ENCODE measurements around the gene ANO1.

The ANO1 gene

DNA sequence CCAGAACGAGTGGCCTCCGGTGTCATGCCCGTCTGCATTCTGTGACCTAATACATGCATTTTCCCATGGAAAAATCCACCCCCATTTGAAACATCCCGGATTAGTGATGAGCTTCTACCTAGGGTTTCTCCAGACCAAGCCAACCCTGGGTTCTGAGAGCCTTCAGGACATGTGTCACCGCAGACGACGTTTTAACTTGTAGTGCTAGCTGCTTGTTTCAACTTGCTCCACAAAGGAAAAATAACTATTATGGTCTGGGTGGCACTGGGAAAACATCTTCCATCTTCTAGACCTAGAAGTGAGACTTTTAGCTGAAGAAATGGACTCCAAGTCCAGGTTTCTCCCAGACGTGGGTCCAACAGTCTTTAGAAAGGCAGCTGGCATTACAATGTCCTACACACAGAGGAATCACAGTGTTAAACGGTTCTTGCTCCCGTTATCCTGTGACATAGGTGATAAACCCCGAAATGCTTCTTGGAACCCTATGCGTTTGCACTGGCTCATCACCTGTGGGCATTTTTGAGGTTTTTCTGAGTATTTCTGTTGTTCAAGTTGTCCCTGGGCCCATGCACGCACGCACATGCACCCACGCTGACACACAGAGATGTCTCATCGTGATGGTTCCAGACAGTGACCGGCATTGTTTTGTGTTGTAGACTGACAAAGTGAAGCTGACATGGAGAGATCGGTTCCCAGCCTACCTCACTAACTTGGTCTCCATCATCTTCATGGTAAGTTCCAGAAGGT, 78.3 kb downstream of the ANO1 start:
- TF ChIP-seq, protein P1, sequence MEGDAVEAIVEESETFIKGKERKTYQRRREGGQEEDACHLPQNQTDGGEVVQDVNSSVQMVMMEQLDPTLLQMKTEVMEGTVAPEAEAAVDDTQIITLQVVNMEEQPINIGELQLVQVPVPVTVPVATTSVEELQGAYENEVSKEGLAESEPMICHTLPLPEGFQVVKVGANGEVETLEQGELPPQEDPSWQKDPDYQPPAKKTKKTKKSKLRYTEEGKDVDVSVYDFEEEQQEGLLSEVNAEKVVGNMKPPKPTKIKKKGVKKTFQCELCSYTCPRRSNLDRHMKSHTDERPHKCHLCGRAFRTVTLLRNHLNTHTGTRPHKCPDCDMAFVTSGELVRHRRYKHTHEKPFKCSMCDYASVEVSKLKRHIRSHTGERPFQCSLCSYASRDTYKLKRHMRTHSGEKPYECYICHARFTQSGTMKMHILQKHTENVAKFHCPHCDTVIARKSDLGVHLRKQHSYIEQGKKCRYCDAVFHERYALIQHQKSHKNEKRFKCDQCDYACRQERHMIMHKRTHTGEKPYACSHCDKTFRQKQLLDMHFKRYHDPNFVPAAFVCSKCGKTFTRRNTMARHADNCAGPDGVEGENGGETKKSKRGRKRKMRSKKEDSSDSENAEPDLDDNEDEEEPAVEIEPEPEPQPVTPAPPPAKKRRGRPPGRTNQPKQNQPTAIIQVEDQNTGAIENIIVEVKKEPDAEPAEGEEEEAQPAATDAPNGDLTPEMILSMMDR (IDR thresholded peaks at IDR 0.05): no peak
- Histone ChIP-seq H3K4me2 (ENCODE audit: low read length) (no peak overlapping the region), H3K36me3 (ENCODE audit: control insufficient read depth, insufficient read depth, low read length) (no peaks in the 10 kb centered on the region), H3K79me2 (no peaks in the 10 kb centered on the region), H2AFZ (no peak overlapping the region), H3K27ac (no peak overlapping the region), H3K4me1 (no peaks in the 10 kb centered on the region), H3K4me3 (ENCODE audit: low read depth, low read length) (no peak overlapping the region), H3K9me3 (ENCODE audit: control insufficient read depth, low read length) (no peaks in the 10 kb centered on the region), H3K9ac (no peak overlapping the region), H3K27me3 (ENCODE audit: control insufficient read depth, insufficient read depth, low read length) (no peaks in the 10 kb centered on the region)

DNA sequence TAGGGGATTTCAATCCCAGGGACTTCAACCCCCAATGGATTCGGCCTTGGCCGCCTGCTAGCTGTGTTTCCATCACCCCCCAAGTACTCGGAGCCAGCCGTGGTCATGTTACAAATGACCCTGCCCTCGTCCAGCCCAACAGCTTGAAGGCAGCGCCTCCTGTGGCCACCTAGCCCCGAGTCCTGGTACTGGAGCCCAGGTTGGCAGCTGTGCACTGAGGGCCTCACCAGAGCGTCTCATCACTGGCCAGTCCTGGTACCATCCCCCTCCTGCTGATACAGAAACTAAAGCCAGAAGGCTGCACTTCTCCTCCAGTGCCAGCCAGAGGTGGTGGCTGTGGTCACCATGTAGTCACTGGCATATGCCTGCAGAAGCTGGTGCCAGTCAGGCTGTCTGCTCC, 80.1 kb downstream of the ANO1 start:
- Histone ChIP-seq H3K9me3 (ENCODE audit: control insufficient read depth, low read length) (no peaks in the 10 kb centered on the region), H3K4me3 (ENCODE audit: low read depth, low read length) (no peak overlapping the region), H3K9ac (no peak overlapping the region), H3K36me3 (ENCODE audit: control insufficient read depth, insufficient read depth, low read length) (no peaks in the 10 kb centered on the region), H2AFZ (no peak overlapping the region), H3K79me2 (no peaks in the 10 kb centered on the region), H3K4me2 (ENCODE audit: low read length) (no peak overlapping the region), H3K4me1 (no peaks in the 10 kb centered on the region), H3K27ac (no peak overlapping the region), H3K27me3 (ENCODE audit: control insufficient read depth, insufficient read depth, low read length) (no peaks in the 10 kb centered on the region)
- TF ChIP-seq, protein P1 (IDR thresholded peaks at IDR 0.05): no peak

DNA sequence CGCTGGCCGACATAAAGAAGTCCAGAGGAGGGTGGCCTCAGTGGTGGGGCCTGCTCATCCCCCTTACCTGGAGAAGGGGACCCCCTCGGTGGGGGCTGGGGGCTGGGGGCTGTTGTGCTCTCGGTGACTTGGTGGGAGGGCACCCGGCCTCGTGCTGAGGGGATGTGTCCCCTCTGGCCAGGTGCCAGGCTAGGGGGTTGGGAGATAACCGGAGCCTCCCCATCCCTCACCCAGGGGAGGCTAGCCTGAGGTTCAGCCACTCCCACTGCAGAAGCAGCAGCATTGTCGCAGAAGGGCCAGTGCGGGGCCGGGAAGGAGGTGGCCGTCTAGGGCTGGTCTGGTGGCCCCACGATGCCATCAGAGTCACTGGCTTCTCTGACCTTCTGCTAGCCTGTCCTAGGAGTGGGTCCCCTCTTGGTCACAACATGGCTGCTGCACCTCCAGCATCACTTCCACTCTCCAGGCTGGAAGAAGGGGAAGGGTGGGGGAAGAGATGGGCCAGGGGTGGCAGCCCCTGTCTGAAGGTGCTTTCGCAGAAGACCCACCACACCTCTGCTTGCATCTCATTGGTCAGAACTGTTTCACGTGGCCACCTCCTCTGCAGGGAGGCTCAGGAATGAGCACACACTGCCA, 80.8 kb downstream of the ANO1 start:
- H3K4me2 ChIP-seq (ENCODE audit: low read length): no peak overlapping the region
- H2AFZ ChIP-seq: no peak overlapping the region
- H3K9me3 ChIP-seq (ENCODE audit: control insufficient read depth, low read length): no peaks in the 10 kb centered on the region
- no peaks in the 10 kb centered on the region for H3K36me3 ChIP-seq (ENCODE audit: control insufficient read depth, insufficient read depth, low read length)
- H3K4me1 ChIP-seq: no peaks in the 10 kb centered on the region
- no peak overlapping the region for H3K4me3 ChIP-seq (ENCODE audit: low read depth, low read length)
- no peaks in the 10 kb centered on the region for H3K79me2 ChIP-seq
- TF ChIP-seq, protein P1 (IDR thresholded peaks at IDR 0.05): no peak
- no peak overlapping the region for H3K27ac ChIP-seq
- no peak overlapping the region for H3K9ac ChIP-seq
- no peaks in the 10 kb centered on the region for H3K27me3 ChIP-seq (ENCODE audit: control insufficient read depth, insufficient read depth, low read length)

DNA sequence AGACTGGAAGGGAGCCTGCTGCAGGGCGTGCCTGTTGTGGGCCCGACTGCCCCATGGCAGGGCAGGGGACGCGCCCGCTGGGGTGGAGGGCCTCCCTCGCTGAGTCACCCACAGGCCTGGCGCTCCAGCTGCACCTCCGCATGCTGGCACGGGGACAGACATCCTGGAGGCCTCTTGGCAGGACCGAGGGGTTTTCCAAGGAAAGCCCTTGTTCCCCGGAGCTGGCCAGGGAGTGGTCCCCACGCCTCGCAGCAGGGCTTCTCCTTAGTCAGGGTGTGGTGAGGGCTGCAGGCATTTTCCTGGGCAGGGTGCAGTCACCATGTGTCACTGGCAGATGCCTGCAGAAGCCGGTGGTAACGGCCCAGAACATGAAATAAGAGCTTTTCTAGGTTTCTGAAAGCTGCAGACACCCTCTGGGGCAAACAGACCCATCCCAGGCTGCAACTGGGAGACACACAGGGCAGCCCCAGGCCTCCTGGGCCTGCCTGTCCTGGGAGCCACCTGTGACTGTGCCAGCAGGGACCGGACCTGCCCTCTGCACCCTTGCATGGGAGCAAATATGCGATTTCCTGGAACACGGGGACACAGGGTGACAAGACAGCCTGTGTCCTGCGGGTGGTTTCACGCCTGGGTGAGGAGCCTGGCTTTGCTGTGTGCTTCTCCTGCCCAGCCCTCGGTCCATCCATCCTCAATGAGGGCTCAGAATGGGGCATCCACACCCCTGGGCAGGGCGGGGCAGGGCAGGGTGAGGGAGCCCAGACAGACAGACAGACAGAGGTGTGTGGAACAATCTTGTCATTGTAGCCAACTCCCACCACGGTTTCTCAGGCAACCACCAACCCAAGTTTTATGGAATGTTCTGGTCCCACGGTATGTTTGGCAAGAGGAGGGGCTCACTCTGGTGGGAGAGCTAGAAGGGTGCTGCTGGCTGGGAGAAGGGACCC, 81.8 kb downstream of the ANO1 start:
- no peaks in the 10 kb centered on the region for H3K4me1 ChIP-seq
- no peaks in the 10 kb centered on the region for H3K36me3 ChIP-seq (ENCODE audit: control insufficient read depth, insufficient read depth, low read length)
- no peaks in the 10 kb centered on the region for H3K79me2 ChIP-seq
- H3K27ac ChIP-seq: no peak overlapping the region
- H3K27me3 ChIP-seq (ENCODE audit: control insufficient read depth, insufficient read depth, low read length): no peaks in the 10 kb centered on the region
- H3K4me2 ChIP-seq (ENCODE audit: low read length): no peak overlapping the region
- H3K9ac ChIP-seq: no peak overlapping the region
- no peaks in the 10 kb centered on the region for H3K9me3 ChIP-seq (ENCODE audit: control insufficient read depth, low read length)
- no peak overlapping the region for H2AFZ ChIP-seq
- TF ChIP-seq, protein P1 (IDR thresholded peaks at IDR 0.05): no peak
- no peak overlapping the region for H3K4me3 ChIP-seq (ENCODE audit: low read depth, low read length)

Measured in parathyroid adenoma (tissue), 2 donors.